Lower leg skin (tissue), 4 donors: ENCODE data around the gene SPAG5. TPM values are rescaled to one million over a fixed set of nuclear protein-coding genes. Genes with fewer than 3 reads are reported as not detected.

Experiments used
- DNase-seq, 2 donors: peaks; one replicate each; pipeline ENCODE4 v3.0.0-alpha.2; 2019; ENCODE audit warnings: low spot score in 2 of 2
- H3K4me3 ChIP-seq: fragments of 200-600 bp; sonication (generic); 2 replicates; pipeline ENCODE4 v1.5.1; 2017; ENCODE audit warnings: mild to moderate bottlenecking, low read depth; ENCODE audit not compliant: poor library complexity, severe bottlenecking
- POLR2A ChIP-seq, 2 donors: fragments of 450-650 bp; IDR thresholded peaks; one replicate each; pipeline ENCODE4 v1.6.1; 2016 to 2017; ENCODE audit warnings: antibody characterized with exemption in 2 of 2, mild to moderate bottlenecking in 1 of 2, moderate library complexity in 1 of 2
- WGBS, 2 donors: methylation state at CpG; one replicate each; pipeline ENCODE4 v1.1.5; 2018; 5-methylcytosine and 5-hydroxymethylcytosine counted together
- intact Hi-C: fragments of 100-400 bp; cut with DNase I; formaldehyde crosslinking; loops from one replicate; pipeline ENCODE4 v1.15.0; 2023; ENCODE audit warnings: low total_unique reads
- total RNA-seq, 4 donors: library from RNA; depleted of rRNA; stranded (reverse); fragments of >200 nt; gene quantifications; one replicate each; pipeline ENCODE4 v1.1.0, GENCODE V29; 2016
- TF ChIP-seq, protein P1 (sequence below), 3 donors: fragments of 450-650 bp; IDR thresholded peaks; one replicate each; pipeline ENCODE4 v1.5.1; 2016; ENCODE audit warnings: antibody characterized with exemption in 3 of 3, mild to moderate bottlenecking in 3 of 3, moderate library complexity in 2 of 3

SPAG5 gene
- total RNA-seq, 4 donors from 2014 or later, result 4.0 to 12.4 (median 7.7) TPM

DNA sequence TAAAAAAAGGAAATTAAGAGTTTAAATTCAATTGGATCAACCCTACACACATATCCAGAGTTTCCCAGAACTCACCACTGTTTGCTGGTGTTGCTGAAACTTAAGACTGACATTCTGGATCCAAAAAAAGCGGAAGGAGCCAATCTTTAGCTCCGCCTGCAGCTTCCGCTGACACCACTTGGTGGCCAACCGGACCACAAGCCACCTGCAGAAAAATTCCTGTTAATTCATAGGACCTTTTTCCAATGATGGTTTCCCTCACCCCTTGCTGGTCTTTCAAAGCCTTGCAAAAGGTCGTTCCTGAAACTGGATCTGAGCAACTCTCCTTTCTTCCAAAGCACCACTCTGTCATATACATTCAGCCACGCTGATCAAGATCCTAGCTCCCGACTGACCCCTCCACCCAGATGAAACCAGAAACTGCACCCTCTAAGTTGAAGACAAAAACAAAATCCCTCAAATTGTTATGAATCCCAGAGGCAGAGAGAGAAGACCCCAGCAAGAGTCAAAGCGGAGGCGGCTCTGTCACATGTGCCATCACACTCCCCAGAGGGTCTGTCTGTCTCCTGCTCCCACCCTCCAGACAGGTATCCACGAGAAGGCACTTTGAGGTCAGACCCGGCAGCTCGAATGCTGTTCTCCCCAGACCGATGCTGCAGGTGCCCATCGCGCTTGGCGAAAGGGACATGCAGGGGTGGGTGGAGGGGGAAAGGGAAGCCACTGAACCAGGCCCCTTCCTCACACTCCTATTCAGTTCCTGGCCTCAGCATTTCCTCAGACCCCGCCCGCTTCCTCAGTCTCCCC, 45.4 kb upstream of the SPAG5 start:
- WGBS, 2 donors, result 0% methylated on average over 17 to 18 of the region's 18 CpGs
- TF ChIP-seq POLR2A (IDR thresholded peaks at IDR 0.05), result no peak
- TF ChIP-seq, protein P1, sequence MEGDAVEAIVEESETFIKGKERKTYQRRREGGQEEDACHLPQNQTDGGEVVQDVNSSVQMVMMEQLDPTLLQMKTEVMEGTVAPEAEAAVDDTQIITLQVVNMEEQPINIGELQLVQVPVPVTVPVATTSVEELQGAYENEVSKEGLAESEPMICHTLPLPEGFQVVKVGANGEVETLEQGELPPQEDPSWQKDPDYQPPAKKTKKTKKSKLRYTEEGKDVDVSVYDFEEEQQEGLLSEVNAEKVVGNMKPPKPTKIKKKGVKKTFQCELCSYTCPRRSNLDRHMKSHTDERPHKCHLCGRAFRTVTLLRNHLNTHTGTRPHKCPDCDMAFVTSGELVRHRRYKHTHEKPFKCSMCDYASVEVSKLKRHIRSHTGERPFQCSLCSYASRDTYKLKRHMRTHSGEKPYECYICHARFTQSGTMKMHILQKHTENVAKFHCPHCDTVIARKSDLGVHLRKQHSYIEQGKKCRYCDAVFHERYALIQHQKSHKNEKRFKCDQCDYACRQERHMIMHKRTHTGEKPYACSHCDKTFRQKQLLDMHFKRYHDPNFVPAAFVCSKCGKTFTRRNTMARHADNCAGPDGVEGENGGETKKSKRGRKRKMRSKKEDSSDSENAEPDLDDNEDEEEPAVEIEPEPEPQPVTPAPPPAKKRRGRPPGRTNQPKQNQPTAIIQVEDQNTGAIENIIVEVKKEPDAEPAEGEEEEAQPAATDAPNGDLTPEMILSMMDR (IDR thresholded peaks at IDR 0.05), result peak in 1 of 3 donors; percentile 39
- intact Hi-C loops, result no loop called here

GRCh38 chr17:28641579-28641978, 42.8 kb upstream of the SPAG5 start:
- no peak overlapping the region for H3K4me3 ChIP-seq
- no peak for DNase-seq
- TF ChIP-seq, protein P1 (IDR thresholded peaks at IDR 0.05), result no peak
- TF ChIP-seq POLR2A (IDR thresholded peaks at IDR 0.05), result no peak
- intact Hi-C loops, result no loop called here
- 93 to 100% methylated on average over 2 of the region's 2 CpGs for WGBS, 2 donors

More for the DNA sequence above, 45.4 kb upstream of the SPAG5 start:
- peak; percentile 43 to 89 for DNase-seq
- peak overlapping the region; percentile 99 for H3K4me3 ChIP-seq

DNA sequence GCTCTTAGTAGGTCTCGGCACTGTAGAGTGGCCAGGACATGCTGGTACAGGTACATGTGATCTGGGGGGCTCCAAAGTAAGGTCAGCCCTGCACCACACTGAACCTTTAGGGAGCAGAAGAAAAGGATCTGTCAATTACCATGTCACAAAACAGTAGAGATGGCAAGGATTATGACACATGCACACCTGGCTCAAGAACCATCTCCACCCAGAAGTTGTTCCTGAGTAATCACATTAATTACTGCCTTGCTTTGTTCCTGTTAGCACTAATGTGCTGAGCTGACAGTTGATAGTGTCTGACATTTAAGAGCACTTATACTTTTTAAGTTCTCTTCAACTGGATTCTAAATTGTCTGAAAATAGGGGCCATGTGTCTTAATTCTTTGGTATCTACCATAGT, 36.7 kb upstream of the SPAG5 start:
- 100% methylated on average over 1 of the region's 1 CpG for WGBS, 2 donors
- intact Hi-C loops, result no loop called here

DNA sequence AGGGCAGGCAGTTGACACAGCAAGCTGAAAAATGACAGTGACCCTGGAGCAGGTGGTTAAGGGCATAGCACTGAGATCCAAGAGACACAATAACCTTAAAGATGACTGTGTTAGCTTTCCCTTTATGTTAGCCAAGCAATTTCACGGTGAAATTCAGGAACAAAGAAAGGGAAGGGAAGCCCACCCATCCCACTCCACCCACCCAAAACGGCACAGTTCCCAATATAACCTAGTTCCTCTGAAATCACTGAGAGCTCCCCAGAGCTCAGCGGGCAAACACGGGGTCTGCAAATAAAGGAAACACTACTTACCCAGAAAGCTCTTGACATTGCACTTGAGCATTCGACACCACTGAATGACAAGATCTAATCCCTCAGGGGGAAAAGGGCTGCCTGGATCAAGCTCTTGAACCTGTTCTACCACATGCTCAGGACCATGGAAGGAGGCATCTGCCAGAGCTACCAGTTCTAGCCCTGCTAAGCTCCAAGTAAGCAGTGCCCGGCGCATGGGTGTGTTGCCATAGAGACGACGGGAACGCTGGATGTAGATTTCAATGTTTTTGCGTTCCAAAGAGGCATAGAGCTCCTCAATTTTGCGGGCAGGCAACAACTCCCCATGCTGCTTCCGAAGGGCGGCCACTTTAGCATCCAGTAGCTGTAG, 35.5 kb upstream of the SPAG5 start:
- 80 to 87% methylated on average over 14 of the region's 14 CpGs for WGBS, 2 donors
- no peak for TF ChIP-seq POLR2A (IDR thresholded peaks at IDR 0.05)
- TF ChIP-seq, protein P1 (IDR thresholded peaks at IDR 0.05), result no peak
- H3K4me3 ChIP-seq, result no peak overlapping the region
- intact Hi-C loops, result no loop called here
- DNase-seq, result no peak

More for the DNA sequence above, 36.7 kb upstream of the SPAG5 start:
- no peak for TF ChIP-seq POLR2A (IDR thresholded peaks at IDR 0.05)
- TF ChIP-seq, protein P1 (IDR thresholded peaks at IDR 0.05), result no peak
- H3K4me3 ChIP-seq, result no peak overlapping the region
- no peak for DNase-seq

GRCh38 chr17:28626818-28627217, 28.0 kb upstream of the SPAG5 start:
- 89 to 91% methylated on average over 4 of the region's 4 CpGs for WGBS, 2 donors

More at GRCh38 chr17:28626818-28627217, 28.0 kb upstream of the SPAG5 start:
- no peak for TF ChIP-seq POLR2A (IDR thresholded peaks at IDR 0.05)
- TF ChIP-seq, protein P1 (IDR thresholded peaks at IDR 0.05), result no peak
- H3K4me3 ChIP-seq, result no peak overlapping the region
- DNase-seq, result no peak
- intact Hi-C loops, result no loop called here
